Panc1 (cell line): ENCODE data around the gene SMIM38. TPM values are rescaled to one million over a fixed set of nuclear protein-coding genes. Genes with fewer than 3 reads are reported as not detected.

Experiments used
- ATAC-seq: fragments of 200-7000 bp; cut with Tn5 transposase; 2 replicates; pipeline ENCODE4 v1.9.1; 2020; ENCODE audit warnings: mild to moderate bottlenecking, moderate library complexity
- BruUV-seq: library from RNA; stranded (reverse); fragments of 400-500 nt; replicated peaks from 2 replicates; lab custom pipeline; 2021; lab: Mats Ljungman, UMichigan
- CTCF ChIA-PET: fragments of 300-600 bp; sonication (Branson Sonifier 250); formaldehyde crosslinking; loops from one replicate; lab custom pipeline; 2022; ENCODE audit warnings: antibody characterized with exemption; lab: Charles Lee
- POLR2A ChIA-PET: fragments of 300-600 bp; sonication (Branson Sonifier 250); formaldehyde crosslinking; loops from one replicate; lab custom pipeline; 2022; ENCODE audit warnings: antibody characterized with exemption; lab: Charles Lee
- DNase-seq: peaks from one replicate; pipeline ENCODE4 v3.0.0-alpha.2; 2010; ENCODE audit warnings: low read depth, low spot score
- H3K27ac ChIP-seq: 2 replicates; pipeline ENCODE4 v1.5.1; 2011; ENCODE audit warnings: mild to moderate bottlenecking, low read length, inconsistent platforms
- H3K27me3 ChIP-seq: fragments of 200-500 bp; sonication (Bioruptor generic); 2 replicates; pipeline ENCODE4 v1.6.0; 2014; ENCODE audit warnings: low read length, inconsistent platforms; ENCODE audit not compliant: control insufficient read depth, insufficient read depth
- H3K36me3 ChIP-seq: fragments of 200-500 bp; sonication (Bioruptor generic); 2 replicates; pipeline ENCODE4 v1.5.1; 2014; ENCODE audit warnings: inconsistent platforms, mild to moderate bottlenecking, low read length, moderate library complexity; ENCODE audit not compliant: control insufficient read depth, insufficient read depth
- H3K4me1 ChIP-seq: 2 replicates; pipeline ENCODE4 v1.5.1; 2011; ENCODE audit warnings: inconsistent platforms, mild to moderate bottlenecking, low read length, moderate library complexity; ENCODE audit not compliant: control insufficient read depth, insufficient read depth
- H3K4me3 ChIP-seq, 2 experiments: 2 replicates each; pipeline ENCODE4 v1.5.1; 2011 to 2012; ENCODE audit warnings: low read depth in 2 of 2, low read length in 2 of 2, mild to moderate bottlenecking in 2 of 2, inconsistent platforms in 1 of 2, moderate library complexity in 1 of 2
- H3K9me3 ChIP-seq: fragments of 200-500 bp; sonication (Bioruptor generic); 2 replicates; pipeline ENCODE4 v1.5.1; 2014; ENCODE audit warnings: low read depth, mild to moderate bottlenecking, inconsistent platforms, low read length, moderate library complexity; ENCODE audit not compliant: control insufficient read depth, insufficient read depth
- POLR2AphosphoS5 ChIP-seq: IDR thresholded peaks from 2 replicates; pipeline ENCODE4 v1.6.1; 2012; ENCODE audit warnings: mild to moderate bottlenecking, low read depth, low read length, moderate library complexity
- SIN3A ChIP-seq: IDR thresholded peaks from 2 replicates; pipeline ENCODE4 v1.6.1; 2012; ENCODE audit warnings: low read depth, mild to moderate bottlenecking, low read length, moderate library complexity, borderline replicate concordance; ENCODE audit not compliant: insufficient read depth
- TCF7L2 ChIP-seq: IDR thresholded peaks from 2 replicates; pipeline ENCODE4 v1.6.1; 2011; ENCODE audit warnings: mild to moderate bottlenecking, low read depth, low read length, inconsistent platforms
- in situ Hi-C: cut with HindIII; loops from 2 replicates; pipeline ENCODE4 v1.10.0; 2016; ENCODE audit warnings: low sequenced_read_pairs, low pct_unique_long_range_greater_than_20kb
- intact Hi-C: fragments of 100-400 bp; cut with micrococcal nuclease; formaldehyde crosslinking; loops from one replicate; pipeline ENCODE4 v1.10.0; 2022; ENCODE audit not compliant: unreplicated experiment
- total RNA-seq: library from RNA; stranded (reverse); gene quantifications from one replicate; pipeline ENCODE4 v1.2.1, GENCODE V29; 2021; ENCODE audit not compliant: unreplicated experiment
- TF ChIP-seq, protein P1 (sequence below): fragments of 450-650 bp; IDR thresholded peaks from 2 replicates; pipeline ENCODE4 v1.5.1; 2017; ENCODE audit warnings: mild to moderate bottlenecking
- TF ChIP-seq, protein P2 (sequence below), 2 experiments: IDR thresholded peaks; 2 replicates each; pipeline ENCODE4 v1.6.1; 2011 to 2012; ENCODE audit warnings: low read depth in 2 of 2, control low read depth in 1 of 2, low read length in 1 of 2, mild to moderate bottlenecking in 1 of 2, moderate library complexity in 1 of 2; ENCODE audit not compliant: insufficient read depth in 1 of 2

Gene SMIM38
- total RNA-seq, 1 experiment from 2014 or later = 0.46 TPM

DNA sequence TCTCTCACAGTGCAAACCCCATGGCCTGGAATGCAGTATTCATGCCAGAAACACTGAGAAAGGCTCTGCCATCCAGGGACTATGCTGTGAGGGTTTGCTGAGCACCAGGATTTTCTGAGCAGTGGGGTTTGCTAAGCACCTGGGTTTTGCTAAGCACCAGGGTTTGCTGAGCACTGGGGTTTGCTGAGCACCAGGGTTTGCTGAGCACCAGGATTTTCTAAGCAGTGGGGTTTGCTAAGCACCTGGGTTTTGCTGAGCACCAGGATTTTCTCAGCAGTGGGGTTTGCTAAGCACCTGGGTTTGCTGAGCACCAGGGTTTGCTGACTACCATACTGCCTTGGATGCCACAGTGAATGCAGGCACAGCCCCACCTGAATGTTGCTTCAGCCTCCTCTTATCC, 48.3 kb upstream of the SMIM38 start:
- in situ Hi-C loops = no loop called here
- Histone ChIP-seq H3K36me3 (no peaks in the 10 kb centered on the region), H3K27ac (no peak overlapping the region; the same call in 1 of the 2 replicates), H3K4me3 (no peak overlapping the region), H3K9me3 (no peaks in the 10 kb centered on the region), H3K4me1 (peaks cover 30% of the 10 kb centered on the region), H3K27me3 (no peaks in the 10 kb centered on the region)
- TF ChIP-seq, protein P1, sequence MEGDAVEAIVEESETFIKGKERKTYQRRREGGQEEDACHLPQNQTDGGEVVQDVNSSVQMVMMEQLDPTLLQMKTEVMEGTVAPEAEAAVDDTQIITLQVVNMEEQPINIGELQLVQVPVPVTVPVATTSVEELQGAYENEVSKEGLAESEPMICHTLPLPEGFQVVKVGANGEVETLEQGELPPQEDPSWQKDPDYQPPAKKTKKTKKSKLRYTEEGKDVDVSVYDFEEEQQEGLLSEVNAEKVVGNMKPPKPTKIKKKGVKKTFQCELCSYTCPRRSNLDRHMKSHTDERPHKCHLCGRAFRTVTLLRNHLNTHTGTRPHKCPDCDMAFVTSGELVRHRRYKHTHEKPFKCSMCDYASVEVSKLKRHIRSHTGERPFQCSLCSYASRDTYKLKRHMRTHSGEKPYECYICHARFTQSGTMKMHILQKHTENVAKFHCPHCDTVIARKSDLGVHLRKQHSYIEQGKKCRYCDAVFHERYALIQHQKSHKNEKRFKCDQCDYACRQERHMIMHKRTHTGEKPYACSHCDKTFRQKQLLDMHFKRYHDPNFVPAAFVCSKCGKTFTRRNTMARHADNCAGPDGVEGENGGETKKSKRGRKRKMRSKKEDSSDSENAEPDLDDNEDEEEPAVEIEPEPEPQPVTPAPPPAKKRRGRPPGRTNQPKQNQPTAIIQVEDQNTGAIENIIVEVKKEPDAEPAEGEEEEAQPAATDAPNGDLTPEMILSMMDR = no peak
- TF ChIP-seq POLR2AphosphoS5 = no peak
- TF ChIP-seq, protein P2, sequence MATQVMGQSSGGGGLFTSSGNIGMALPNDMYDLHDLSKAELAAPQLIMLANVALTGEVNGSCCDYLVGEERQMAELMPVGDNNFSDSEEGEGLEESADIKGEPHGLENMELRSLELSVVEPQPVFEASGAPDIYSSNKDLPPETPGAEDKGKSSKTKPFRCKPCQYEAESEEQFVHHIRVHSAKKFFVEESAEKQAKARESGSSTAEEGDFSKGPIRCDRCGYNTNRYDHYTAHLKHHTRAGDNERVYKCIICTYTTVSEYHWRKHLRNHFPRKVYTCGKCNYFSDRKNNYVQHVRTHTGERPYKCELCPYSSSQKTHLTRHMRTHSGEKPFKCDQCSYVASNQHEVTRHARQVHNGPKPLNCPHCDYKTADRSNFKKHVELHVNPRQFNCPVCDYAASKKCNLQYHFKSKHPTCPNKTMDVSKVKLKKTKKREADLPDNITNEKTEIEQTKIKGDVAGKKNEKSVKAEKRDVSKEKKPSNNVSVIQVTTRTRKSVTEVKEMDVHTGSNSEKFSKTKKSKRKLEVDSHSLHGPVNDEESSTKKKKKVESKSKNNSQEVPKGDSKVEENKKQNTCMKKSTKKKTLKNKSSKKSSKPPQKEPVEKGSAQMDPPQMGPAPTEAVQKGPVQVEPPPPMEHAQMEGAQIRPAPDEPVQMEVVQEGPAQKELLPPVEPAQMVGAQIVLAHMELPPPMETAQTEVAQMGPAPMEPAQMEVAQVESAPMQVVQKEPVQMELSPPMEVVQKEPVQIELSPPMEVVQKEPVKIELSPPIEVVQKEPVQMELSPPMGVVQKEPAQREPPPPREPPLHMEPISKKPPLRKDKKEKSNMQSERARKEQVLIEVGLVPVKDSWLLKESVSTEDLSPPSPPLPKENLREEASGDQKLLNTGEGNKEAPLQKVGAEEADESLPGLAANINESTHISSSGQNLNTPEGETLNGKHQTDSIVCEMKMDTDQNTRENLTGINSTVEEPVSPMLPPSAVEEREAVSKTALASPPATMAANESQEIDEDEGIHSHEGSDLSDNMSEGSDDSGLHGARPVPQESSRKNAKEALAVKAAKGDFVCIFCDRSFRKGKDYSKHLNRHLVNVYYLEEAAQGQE (IDR thresholded peaks at IDR 0.05; ENCODE audit: insufficient read depth in 1 of 2, low read depth in 2 of 2, low read length in 1 of 2) = no peak
- no peak for TF ChIP-seq SIN3A
- TF ChIP-seq TCF7L2 = no peak
- ChIA-PET CTCF (no interaction called here), POLR2A (no interaction called here)
- no TSS peak for BruUV-seq
- no peak for DNase-seq
- intact Hi-C loops = loop anchor here (10.0 kb wide), 2 partner anchors 107 to 567 kb away; partner anchors contain the start of gene LTO1
- ATAC-seq = no peak

DNA sequence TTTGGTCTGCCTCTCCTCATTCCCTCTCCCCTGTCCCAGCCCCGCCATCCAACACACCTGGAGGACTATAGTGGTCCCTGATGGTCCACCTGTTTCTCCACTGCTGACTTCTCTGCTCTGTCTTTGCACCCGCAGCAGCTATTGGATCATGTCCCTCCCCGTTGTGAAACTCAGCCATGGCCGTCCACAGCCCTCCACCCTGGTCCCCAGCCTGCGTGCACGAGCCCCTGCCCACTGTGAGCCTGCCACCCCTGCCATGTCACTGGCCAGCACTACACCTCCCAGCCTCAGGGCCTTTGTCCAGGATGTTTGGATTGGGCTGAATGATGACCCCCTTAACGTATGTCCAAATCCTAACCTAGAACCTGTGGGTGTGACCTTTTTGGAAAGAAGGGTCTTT, 47.7 kb upstream of the SMIM38 start:
- in situ Hi-C loops = no loop called here
- Histone ChIP-seq H3K27ac (no peak overlapping the region), H3K4me3 (no peak overlapping the region), H3K27me3 (no peaks in the 10 kb centered on the region), H3K4me1 (peaks cover 24% of the 10 kb centered on the region), H3K9me3 (no peaks in the 10 kb centered on the region), H3K36me3 (no peaks in the 10 kb centered on the region)
- TF ChIP-seq SIN3A (no peak), POLR2AphosphoS5 (no peak), TCF7L2 (no peak)
- TF ChIP-seq, protein P2 (IDR thresholded peaks at IDR 0.05; ENCODE audit: insufficient read depth in 1 of 2, low read depth in 2 of 2, low read length in 1 of 2) = no peak
- TF ChIP-seq, protein P1 = no peak
- ChIA-PET CTCF (no interaction called here), POLR2A (no interaction called here)
- no TSS peak for BruUV-seq
- DNase-seq (no peak), ATAC-seq (no peak)
- intact Hi-C loops = loop anchor here (10.0 kb wide), 2 partner anchors 107 to 567 kb away; partner anchors contain the start of gene LTO1
